ENCODE measurements around the gene WT1.
"Not testable (repeated sequence)": the region's sequence is repeated elsewhere in the genome, so short reads cannot be mapped to it uniquely, and the experiment has no call there.

Gene WT1

GRCh38 chr11:32386770-32387377 is 48.5 kb downstream of the WT1 start:
- DNase-seq = no peak

- peak in 2 of 4 experiments; percentile 9 to 16 for DNase-seq
Observed at GRCh38 chr11:32385998-32386397, 49.3 kb downstream of the WT1 start.

GRCh38 chr11:32382339-32383049 is 52.8 kb downstream of the WT1 start:
- DNase-seq = no peak

GRCh38 chr11:32381179-32381578 is 54.2 kb downstream of the WT1 start:
- no peak for DNase-seq

- DNase-seq = no peak
Observed at GRCh38 chr11:32379719-32380118, 55.6 kb downstream of the WT1 start.

GRCh38 chr11:32375826-32376225 is 59.5 kb downstream of the WT1 start:
- DNase-seq = no peak

- DNase-seq = peak; percentile 62 to 74 (median 68)
Observed at GRCh38 chr11:32374261-32374711, 61.1 kb downstream of the WT1 start.

GRCh38 chr11:32369987-32370386 is 65.4 kb downstream of the WT1 start:
- not testable (repeated sequence) for DNase-seq

- no peak for DNase-seq
Observed at GRCh38 chr11:32366666-32367065, 68.7 kb downstream of the WT1 start.

GRCh38 chr11:32365192-32365591 is 70.1 kb downstream of the WT1 start:
- DNase-seq = no peak

GRCh38 chr11:32358729-32359128 is 76.6 kb downstream of the WT1 start:
- DNase-seq = no peak

- DNase-seq = no peak
Observed at GRCh38 chr11:32353884-32354283, 81.5 kb downstream of the WT1 start.

GRCh38 chr11:32348502-32348901 is 86.8 kb downstream of the WT1 start:
- DNase-seq = no peak

- no peak for DNase-seq
Observed at GRCh38 chr11:32344946-32345345, 90.4 kb downstream of the WT1 start.

GRCh38 chr11:32343325-32344008 is 91.9 kb downstream of the WT1 start:
- DNase-seq = no peak

- no peak for DNase-seq
Observed at GRCh38 chr11:32341620-32342613, 93.4 kb downstream of the WT1 start.

- no peak for DNase-seq
Observed at GRCh38 chr11:32340181-32340580, 95.2 kb downstream of the WT1 start.

All from suppressor macrophage (primary cell).